Tibial nerve (tissue), 4 donors: ENCODE results near the gene AOPEP.

ENCODE experiments used
- CTCF ChIP-seq, 5 experiments: fragments of 200-600 bp in 3 of 5; fragments of 450-650 bp in 2 of 5; sonication (generic) in 3 of 5; IDR thresholded peaks; one replicate each; pipeline ENCODE4 v1.5.1; 2016 to 2019; ENCODE audit warnings: antibody characterized with exemption in 5 of 5, mild to moderate bottlenecking in 3 of 5, moderate library complexity in 2 of 5
- EP300 ChIP-seq, 2 donors: sonication (generic); formaldehyde crosslinking; IDR thresholded peaks; one replicate each; pipeline ENCODE4 v1.6.1; 2017; ENCODE audit warnings: antibody characterized with exemption in 2 of 2, mild to moderate bottlenecking in 1 of 2
- POLR2A ChIP-seq, 2 donors: fragments of 450-650 bp; IDR thresholded peaks; one replicate each; pipeline ENCODE4 v1.6.1; 2017; ENCODE audit warnings: antibody characterized with exemption in 2 of 2, mild to moderate bottlenecking in 2 of 2, moderate library complexity in 2 of 2

DNA sequence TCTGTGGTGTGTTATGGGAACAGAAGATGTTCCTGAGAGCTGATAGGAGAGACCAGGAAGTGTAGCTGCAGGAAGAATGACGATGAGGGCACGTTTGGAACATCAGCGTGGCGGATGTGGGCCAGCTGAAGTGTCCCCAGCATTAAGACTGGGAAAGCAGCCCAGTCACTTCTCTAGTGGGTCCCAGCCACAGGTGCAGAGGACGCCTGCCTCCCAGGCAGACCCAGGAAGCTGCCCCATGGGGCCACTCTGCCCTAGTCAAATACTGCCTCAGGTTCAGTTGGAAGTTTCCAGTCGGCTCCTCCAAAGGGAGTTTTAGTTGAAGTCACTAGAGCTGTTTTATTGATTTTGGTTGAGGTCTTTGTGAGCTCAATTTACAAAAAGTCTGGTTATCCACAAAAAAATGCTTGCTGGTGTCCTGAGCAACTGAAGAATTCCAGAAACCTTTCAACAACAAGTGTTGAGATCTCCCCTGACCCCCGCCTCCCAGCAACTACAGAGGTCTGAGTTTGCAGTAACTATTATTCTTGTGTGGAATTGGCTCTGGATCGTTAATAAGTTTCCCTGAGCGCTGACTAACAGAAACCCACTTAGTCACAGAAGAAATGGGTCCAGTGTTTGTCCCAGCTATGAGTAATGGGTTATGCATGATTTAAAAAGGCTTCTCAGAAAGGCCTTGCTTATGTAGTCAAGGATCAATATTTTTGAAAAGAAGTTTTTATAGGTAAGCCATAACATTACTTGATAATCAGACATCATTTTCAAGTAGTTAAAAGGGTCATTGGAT is 296.9 kb downstream of the AOPEP start:
- TF ChIP-seq POLR2A (IDR thresholded peaks at IDR 0.05) (no peak), CTCF (IDR thresholded peaks at IDR 0.05) (no peak), EP300 (IDR thresholded peaks at IDR 0.05) (peak in 1 of 2 donors; percentile 7)
